Thoracic aorta endothelial cell (primary cell): ENCODE data around the gene POLQ. TPM values are rescaled to one million over a fixed set of nuclear protein-coding genes. Genes with fewer than 3 reads are reported as not detected.

Source experiments
- total RNA-seq: library from RNA; depleted of rRNA; stranded (reverse); fragments of >200 nt; gene quantifications from 2 replicates; pipeline ENCODE4 v1.2.3, GENCODE V29; 2012

Gene POLQ
- total RNA-seq = 15.7 and 20.5 TPM in 2 replicates

GRCh38 chr3:121545574-121546455, at the start of gene POLQ:
Gene POLQ (minus strand): TSS chr3:121545988. CDS start chr3:121545877, 111 bp downstream.

GRCh38 chr3:121592856-121593702, 47.3 kb upstream of the POLQ start, which contains the start of gene FBXO40:
Gene FBXO40 (plus strand): TSS chr3:121593379. CDS start chr3:121620576, 27,197 bp downstream.

GRCh38 chr3:121567649-121568048, 21.9 kb upstream of the POLQ start, which contains the start of gene ARGFX:
Gene ARGFX (plus strand): TSS chr3:121567949. CDS start chr3:121570714, 2,765 bp downstream.

Other genes with a start within 250 kb of the POLQ start
- not detected in 2 replicates for gene ARGFX, start 22.0 kb upstream of the POLQ start, total RNA-seq
- gene FBXO40, start 47.4 kb upstream of the POLQ start, total RNA-seq = not detected in 2 replicates
- gene HCLS1, start 114.9 kb upstream of the POLQ start, total RNA-seq = 43.8 and 55.7 TPM in 2 replicates
- gene GOLGB1, start 203.8 kb upstream of the POLQ start, total RNA-seq = 61.4 and 64.9 TPM in 2 replicates